Glomerular endothelial cell (primary cell): ENCODE measurements around the gene WAS. TPM values are rescaled to one million over a fixed set of nuclear protein-coding genes. Genes with fewer than 3 reads are reported as not detected.

ENCODE experiments used
- DNase-seq: peaks from one replicate; pipeline ENCODE4 v3.0.0-alpha.2; 2011; ENCODE audit warnings: low read depth, low spot score; ENCODE audit errors: extremely low read depth
- total RNA-seq: library from RNA; depleted of rRNA; stranded (reverse); fragments of >200 nt; gene quantifications from 2 replicates; pipeline ENCODE4 v1.2.3, GENCODE V29; 2015

WAS gene
- total RNA-seq, 1 donor from 2014 or later = 0.53 TPM

DNA sequence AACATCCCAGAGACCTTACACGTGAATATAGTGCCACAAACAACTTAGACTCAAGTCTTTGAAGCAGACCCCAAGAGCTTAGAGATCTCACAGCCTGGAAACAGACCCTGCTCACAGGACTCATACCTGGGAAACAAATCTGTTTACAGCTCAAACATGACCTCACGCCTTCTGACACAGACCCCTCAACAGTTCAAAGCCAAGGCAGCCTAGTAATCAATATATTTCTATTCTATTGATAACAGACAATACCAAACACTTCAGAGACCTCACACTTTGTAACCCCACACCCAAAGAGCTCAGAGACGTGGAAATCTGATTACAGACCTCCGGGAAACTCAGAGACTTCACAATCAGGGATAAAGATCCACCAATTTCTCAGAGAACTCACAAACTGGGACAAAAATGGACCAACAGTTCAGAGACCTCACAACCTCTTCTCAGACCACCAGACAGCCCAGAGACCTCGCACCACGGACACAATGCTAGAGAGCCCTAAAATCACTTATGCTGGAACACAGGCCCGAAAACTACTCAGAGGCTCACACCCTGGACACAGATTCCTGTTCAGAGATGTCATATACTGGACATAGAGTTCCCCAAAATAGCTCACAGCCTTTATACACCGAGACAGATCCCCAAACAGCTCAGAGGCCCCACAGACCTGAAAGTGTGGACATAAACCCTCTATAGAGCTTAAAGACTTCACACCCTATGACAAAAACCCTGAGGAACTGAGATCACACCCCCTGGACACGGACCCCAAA is 27.7 kb downstream of the WAS start:
- DNase-seq = no peak

DNA sequence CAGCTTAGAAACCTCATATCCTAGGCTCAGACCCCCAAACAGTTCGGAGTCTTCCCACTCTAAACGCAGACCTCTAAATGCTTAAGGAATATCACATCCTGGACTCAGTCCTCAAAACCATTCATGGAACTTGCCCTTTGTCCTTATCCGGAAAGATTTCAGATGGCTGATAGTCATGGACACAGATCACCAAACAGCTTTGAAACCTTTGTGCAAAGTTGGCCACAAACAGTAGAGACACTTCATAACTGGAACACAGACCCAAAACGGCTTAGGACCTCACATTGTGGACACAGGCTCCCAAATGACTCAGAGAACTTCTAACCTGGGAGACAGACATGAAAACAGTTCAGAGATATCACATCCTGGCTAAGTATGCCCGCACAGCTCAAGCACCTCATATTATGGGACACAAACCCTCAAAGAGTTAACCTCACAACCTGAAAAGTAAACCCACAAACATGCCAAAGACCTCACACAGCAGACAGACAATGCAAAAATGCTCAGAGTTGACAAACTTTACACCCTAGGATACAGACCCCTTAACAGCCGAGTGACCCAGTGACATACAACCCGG is 28.4 kb downstream of the WAS start:
- DNase-seq = no peak

DNA sequence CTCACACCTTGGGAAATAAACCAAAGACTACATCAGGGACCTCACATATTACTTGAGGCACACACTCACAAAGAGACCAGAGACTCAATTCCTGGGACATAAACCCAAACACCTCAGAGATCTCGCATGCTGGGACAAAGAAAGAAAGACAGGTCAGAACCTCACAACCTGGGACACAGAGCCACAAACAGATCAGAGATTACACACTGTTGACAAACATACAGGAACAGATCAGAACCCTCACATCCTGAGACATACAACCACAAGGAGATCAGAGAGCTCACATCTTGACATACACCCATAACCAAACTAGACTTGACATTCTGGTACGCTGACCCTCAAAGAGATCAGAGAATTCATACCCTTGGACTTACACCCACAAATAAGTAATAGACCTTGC is 30.2 kb downstream of the WAS start:
- DNase-seq = no peak

DNA sequence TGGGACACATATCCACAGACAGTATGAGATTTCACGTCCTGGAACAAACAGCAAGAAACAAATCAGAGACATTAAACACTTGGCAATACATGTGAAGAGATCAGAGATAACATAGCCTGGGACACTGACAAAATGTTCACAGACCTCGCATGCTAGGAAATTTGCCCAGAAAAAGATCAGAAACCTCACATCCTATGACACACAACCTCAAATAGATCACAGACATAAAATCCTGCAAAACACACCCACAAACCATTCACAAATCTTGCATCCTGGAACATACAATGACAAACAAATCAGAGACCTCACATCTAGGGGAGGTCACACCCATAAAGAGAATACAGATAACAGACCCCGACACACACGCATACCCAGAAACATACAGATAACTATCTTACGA is 31.0 kb downstream of the WAS start:
- DNase-seq = no peak

DNA sequence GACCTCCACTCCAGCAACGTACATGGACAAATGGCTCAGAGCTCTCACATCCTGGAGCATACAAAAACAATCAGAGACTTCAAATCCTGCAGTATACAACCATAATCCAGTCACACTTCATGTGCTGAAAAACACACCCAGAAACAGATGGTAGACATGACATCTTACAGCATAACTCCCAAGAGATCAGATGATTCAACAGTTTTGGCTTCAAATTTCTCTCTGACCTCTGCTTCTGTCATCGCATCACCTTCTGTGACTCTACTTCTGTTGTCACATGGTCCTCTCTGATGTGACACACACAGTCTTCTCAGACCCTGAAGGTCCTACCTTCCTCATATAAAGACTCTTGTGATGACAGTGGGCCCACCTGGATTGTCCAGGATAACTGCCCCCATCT is 31.5 kb downstream of the WAS start:
- no peak for DNase-seq

DNA sequence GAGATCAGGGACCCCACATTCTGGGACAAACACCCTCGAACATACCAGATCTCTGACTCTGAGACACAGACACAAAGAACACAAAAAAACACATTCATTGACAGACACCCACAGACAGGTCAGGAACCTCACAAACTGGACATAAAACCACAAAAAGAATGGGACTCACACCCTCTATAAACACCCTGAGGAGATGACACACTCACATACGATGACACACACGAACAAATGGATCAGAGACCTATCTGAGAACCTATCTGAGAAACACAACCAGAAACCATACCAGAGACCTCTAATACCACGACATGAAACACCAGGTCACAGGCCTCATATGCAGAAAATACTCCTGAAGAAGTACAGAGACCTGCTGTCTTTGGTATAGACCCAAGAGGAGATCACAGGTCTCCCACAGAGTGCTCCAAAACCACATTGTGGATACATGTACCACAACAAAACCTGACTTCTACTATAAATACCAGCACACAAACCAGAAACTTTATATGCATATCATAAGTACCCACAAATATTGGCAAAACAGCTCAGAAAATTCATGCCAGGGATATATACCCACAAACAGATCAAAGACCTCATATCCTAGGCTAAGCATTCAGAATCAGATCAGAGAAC is 32.4 kb downstream of the WAS start:
- DNase-seq = no peak

DNA sequence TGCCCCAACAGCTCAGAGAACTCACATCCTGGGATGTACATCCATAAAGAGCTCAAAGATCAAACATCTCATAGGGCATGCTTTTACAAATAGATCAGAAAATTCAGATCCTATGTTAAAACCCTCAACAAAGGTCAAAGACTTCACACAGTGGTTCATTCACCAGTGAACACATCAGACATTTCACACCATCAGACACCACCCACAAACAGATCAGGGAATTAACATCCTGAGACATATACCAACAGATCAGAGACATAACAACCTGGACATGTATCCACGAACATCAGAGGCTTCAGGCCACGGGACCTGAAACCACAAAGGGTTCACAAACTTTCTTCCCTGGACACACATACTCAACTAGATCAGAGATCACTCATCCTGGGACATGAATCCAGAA is 36.4 kb downstream of the WAS start:
- DNase-seq = no peak

DNA sequence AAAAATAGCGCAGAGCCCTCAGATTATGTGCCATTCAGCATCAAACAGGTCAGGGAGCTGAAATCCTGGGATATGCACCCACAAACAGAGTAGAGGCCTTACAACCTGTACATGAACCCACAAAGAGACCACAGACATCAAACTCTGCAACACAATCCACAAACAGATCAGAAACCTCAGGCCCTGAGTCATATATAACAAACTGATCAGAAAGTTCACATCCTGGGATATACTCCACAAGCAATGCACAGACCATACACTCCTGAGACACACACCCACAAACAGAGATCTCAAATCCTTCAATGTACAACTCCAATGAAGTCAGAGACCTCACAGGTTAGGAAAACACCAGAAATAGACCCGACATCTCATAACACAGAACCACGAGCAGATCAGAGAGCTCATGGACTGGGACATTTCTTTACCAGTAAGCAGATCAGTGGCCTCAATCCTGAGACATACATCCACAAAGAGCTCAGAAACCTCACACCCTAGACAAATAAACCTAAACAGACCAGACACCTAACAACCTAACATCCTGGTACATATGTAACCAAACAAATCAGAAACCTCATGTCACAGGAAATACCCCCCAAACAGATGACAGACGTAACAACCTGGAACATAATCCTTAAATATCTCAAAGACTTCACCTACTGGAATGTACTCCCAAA is 37.1 kb downstream of the WAS start:
- DNase-seq = no peak

DNA sequence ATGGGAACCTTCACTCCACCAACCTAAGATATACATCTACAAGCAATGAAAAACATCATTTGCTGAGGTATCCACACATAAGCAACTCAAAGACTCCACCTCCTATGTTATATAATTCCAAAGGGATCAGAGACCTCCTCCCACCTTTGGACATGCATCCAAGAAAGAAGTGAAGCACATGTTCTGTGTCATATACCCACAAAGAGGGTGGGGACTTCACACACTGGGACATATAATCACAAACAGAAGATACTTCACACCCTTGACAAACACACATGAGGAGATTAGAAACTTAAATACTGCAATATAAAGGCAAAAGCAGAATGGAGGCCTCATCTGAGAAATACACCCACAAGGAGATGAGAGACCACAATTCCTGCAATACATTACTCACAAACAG is 38.3 kb downstream of the WAS start:
- DNase-seq = no peak

DNA sequence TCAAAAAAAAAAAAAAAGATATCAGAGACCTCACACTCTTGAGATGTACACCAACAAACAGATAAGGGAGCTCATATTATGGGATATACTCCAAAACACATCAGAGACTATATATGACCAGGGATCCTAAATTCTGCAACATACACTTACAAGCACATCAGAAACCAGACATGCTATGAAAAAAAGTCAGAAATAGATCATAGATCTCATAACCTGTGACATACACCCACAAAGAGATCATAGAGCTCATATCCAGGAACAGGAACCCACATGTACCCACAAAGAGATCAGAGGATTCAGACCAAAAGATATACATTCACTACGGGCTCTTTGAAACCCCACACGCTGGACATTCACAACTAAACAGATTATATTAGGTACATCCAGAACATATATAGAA is 43.0 kb downstream of the WAS start:
- no peak for DNase-seq

DNA sequence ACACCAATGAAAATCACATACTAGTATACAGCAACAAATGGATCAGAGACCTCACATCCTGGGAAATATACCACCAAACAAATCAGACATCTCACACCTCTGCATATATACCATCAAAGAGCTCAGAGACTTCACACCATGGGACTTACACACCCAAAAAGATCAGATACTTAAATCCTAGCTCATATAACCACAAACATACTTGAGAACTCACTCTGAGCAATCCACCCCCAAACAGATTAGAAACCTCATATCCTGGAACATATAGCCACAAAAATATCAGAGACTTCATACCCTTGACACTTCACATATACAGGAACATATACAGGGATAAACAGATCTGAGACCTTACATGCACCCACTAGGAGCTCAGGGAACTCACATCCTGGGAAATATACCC is 45.1 kb downstream of the WAS start:
- DNase-seq = no peak

DNA sequence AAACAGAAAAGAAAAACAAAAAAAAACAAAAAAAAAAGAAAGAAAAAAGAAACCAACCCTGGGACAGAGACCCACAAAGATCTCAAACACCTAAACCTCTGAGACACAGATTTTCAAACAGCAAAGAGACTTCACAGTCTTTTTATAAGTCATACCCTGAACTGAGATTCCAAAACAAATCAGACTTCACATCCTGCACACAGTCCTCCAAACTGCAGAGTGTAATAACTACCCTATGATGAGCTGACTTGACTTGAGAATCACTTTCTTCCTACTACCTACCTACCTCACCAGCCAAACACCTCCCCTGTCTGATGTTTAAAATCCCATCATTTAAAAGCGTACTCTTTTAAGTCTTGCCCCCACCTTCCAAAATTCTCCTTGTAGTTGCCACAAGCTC is 52.7 kb downstream of the WAS start:
- DNase-seq = no peak

DNA sequence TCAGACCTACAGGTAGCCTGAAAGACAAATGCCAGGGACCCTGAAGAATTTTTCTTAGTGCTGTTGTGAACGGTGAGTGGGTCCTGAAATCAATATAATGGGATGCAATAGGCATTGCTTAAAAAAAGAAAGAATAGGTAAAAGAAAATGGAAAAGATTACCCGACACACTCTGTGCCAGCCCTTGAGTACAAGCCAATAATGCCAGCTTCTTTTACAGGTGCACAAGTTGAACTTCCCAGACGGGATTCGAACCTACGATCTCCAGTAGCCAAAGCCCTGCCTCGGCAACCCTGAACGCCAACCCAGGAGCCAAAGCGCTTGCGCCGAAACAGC is 53.2 kb downstream of the WAS start:
- DNase-seq = no peak

DNA sequence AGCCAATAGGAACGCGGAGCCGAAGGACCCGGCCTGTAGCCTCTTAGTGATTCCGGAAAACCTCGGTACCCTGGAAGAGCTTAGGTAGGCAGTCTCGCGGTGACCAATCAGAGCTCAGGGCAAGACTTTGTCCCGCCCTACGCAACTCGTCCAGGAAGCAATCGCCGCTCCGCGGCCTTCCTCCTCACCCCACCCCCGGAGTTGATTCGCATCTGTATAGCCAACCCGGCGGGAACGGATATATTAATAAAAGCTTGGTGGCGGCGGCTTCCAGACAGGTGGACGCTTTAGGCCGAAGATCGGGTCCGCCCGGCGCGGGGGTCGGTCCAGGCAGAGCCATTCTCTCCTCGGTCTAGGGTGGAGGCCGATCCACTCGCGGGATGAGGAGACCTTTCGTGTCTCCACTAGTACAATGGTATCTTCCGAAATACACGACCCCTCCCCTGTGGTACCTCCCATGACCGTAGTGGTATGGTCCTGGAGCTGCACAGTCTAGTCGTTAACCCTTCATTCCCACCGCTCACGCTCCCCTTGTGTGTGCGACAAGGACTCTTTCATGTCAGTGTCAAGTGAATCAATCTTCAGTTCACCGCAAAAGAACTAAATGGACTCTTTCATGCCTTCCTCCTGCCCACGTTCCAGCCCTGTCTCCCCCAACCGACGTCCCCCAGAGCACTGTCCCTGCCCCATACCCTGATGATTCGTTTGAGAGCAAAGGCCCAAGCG is 53.8 kb downstream of the WAS start:
- DNase-seq = peak; percentile 87

DNA sequence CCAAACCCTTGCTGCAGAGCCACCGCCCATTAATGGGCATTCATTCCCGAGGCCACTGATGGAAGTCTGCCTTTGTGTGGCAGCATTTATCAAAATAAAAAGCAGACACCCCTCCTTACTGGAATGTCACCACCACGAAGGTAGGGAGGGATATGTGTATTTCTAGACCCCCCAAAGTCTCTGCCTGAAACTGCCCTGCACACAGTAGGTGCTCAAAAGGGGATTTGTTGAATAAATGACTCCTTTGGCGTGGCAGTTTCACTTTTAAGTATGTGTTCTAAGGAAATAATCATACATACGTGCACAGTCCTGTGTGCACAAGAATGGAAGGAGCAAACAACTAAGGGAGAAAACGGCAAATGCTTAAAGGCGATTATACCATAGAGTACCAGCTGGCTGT is 54.3 kb downstream of the WAS start:
- no peak for DNase-seq

Other genes starting within 250 kb of the WAS start
- gene SLC38A5, start 213.5 kb upstream of the WAS start, total RNA-seq = 2.6 and 8.3 TPM in 2 replicates
- 55.6 and 77.5 TPM in 2 replicates for gene FTSJ1, start 207.6 kb upstream of the WAS start, total RNA-seq
- 15.0 and 24.2 TPM in 2 replicates for gene PORCN, start 174.8 kb upstream of the WAS start, total RNA-seq
- gene EBP, start 162.0 kb upstream of the WAS start, total RNA-seq = 34.0 and 48.0 TPM in 2 replicates
- 11.8 and 14.2 TPM in 2 replicates for gene TBC1D25, start 144.1 kb upstream of the WAS start, total RNA-seq
- 261 and 308 TPM in 2 replicates for gene RBM3, start 109.3 kb upstream of the WAS start, total RNA-seq
- gene WDR13, start 86.3 kb upstream of the WAS start, total RNA-seq = 82.0 and 104 TPM in 2 replicates
- 4.4 and 10.0 TPM in 2 replicates for gene SUV39H1, start 12.9 kb downstream of the WAS start, total RNA-seq
- not detected in 2 replicates for gene GLOD5, start 77.9 kb downstream of the WAS start, total RNA-seq
- gene GATA1, start 102.8 kb downstream of the WAS start, total RNA-seq = not detected in 2 replicates
- 31.9 and 57.1 TPM in 2 replicates for gene HDAC6, start 118.3 kb downstream of the WAS start, total RNA-seq
- gene ERAS, start 142.7 kb downstream of the WAS start, total RNA-seq = not detected in 2 replicates
- gene PCSK1N, start 151.8 kb downstream of the WAS start, total RNA-seq = 1.5 and 8.9 TPM in 2 replicates
- 32.7 and 34.2 TPM in 2 replicates for gene TIMM17B, start 214.0 kb downstream of the WAS start, total RNA-seq
- gene PQBP1, start 214.1 kb downstream of the WAS start, total RNA-seq = 51.3 and 57.9 TPM in 2 replicates
- gene SLC35A2, start 227.8 kb downstream of the WAS start, total RNA-seq = 14.1 and 27.3 TPM in 2 replicates
- 5.3 TPM in 2 replicates for gene PIM2, start 235.2 kb downstream of the WAS start, total RNA-seq